SK-N-MC (cell line): Measurements from ENCODE around the gene RBMS3.
"Not testable (repeated sequence)": the region's sequence is repeated elsewhere in the genome, so short reads cannot be mapped to it uniquely, and the experiment has no call there.

ENCODE experiments used
- DNase-seq: peaks from one replicate; pipeline ENCODE4 v3.0.0-alpha.2; 2011; ENCODE audit warnings: low read depth, low spot score
- H3K27ac ChIP-seq: fragments of 200-600 bp; sonication (generic); 2 replicates; pipeline ENCODE4 v1.5.1; 2016; ENCODE audit warnings: mixed run types
- H3K36me3 ChIP-seq: fragments of 200-600 bp; sonication (generic); 2 replicates; pipeline ENCODE4 v1.6.1; 2017; ENCODE audit warnings: antibody characterized with exemption, low read length, mixed read lengths; ENCODE audit not compliant: insufficient read depth
- H3K4me3 ChIP-seq: fragments of 200-600 bp; sonication (generic); 2 replicates; pipeline ENCODE4 v1.5.1; 2016
- H3K9ac ChIP-seq: fragments of 200-600 bp; sonication (generic); 2 replicates; pipeline ENCODE4 v1.8.0; 2017; ENCODE audit warnings: mixed run types, mixed read lengths; ENCODE audit not compliant: insufficient read length
- H3K9me3 ChIP-seq: fragments of 200-600 bp; sonication (generic); 2 replicates; pipeline ENCODE4 v1.6.1; 2017; ENCODE audit warnings: low read depth, mild to moderate bottlenecking, antibody characterized with exemption, low read length, moderate library complexity, mixed read lengths
- EZH2 ChIP-seq: fragments of 200-600 bp; sonication (generic); IDR thresholded peaks from one replicate; pipeline ENCODE4 v1.6.1; 2017; ENCODE audit warnings: antibody characterized with exemption
- FOXP2 ChIP-seq: optimal IDR thresholded peaks from 2 replicates; pipeline ENCODE3; 2011; ENCODE audit warnings: mild to moderate bottlenecking, moderate library complexity; ENCODE audit not compliant: insufficient read depth; ENCODE audit errors: extremely low read length, control extremely low read depth
- POLR2AphosphoS5 ChIP-seq: IDR thresholded peaks from 2 replicates; pipeline ENCODE4 v1.6.1; 2012; ENCODE audit warnings: mild to moderate bottlenecking, low read depth, low read length, borderline replicate concordance

Gene RBMS3

DNA sequence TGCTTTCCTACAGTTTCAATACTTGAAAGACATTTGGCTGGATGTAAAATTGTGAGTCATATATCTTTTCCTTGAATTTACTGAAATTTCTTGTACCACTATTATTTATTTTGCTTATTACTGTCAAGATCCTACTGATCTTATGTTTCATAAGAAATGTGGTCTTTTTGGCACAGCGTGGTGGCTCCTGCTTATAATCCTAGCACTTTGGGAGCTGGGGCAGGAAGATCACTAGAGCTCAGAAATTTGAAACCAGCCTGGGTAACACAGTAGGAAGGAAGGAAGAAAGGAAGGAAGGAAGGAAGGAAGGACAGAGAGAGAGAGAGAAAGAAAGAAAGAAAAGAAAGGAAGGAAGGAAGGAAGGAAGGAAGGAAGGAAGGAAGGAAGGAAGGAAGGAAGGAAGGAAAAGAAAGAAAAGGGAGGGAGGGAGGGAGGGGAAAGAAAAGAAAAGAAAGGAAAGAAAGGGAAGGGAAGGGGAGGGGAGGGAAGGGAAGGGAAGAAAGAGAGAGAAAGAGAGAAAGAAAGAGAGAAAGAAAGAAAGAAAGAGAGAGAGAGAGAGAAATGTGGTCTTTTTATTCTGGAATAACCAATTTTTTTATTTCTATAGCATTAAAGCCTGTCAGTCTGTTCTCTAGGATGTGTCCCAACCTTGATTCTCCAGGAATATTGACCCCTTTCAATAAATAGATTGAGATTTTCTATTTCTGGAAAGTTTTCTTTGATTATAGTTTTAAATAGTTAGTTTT lies 753.5 kb downstream of the RBMS3 start:
- Histone ChIP-seq H3K4me3 (no peak overlapping the region), H3K9ac (peak overlapping the region; percentile 37), H3K9me3 (no peaks in the 10 kb centered on the region), H3K27ac (peak overlapping the region; percentile 95), H3K36me3 (no peaks in the 10 kb centered on the region)
- no peak for TF ChIP-seq POLR2AphosphoS5
- TF ChIP-seq EZH2: no peak
- no peak for TF ChIP-seq FOXP2
- peak; percentile 83 for DNase-seq

- H3K36me3 ChIP-seq: no peaks in the 10 kb centered on the region
- H3K9me3 ChIP-seq: no peaks in the 10 kb centered on the region
- H3K27ac ChIP-seq: peak overlapping the region; percentile 95
- TF ChIP-seq FOXP2 (no peak), POLR2AphosphoS5 (no peak), EZH2 (no peak)
- no peak overlapping the region for H3K4me3 ChIP-seq
- DNase-seq: peak; percentile 50
- no peak overlapping the region for H3K9ac ChIP-seq
Measured at GRCh38 chr3:30035935-30036567, 755.2 kb downstream of the RBMS3 start.

DNA sequence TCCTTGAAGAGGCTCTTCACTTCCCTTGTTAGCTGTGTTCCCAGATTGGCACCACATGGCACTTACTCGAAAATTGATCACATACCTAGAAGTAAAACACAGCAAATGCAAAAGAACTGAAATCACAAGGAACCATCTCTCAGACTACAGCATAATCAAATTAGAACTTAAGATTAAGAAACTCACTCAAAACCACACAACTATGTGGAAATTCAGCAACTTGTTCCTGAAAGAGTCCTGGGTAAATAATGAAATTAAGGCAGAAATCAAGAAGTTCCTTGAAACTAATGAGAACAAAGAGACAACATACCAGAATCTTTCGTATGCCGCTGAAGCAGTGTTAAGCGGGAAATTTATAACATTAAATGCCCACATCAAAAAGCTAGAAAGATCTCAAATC lies 759.3 kb downstream of the RBMS3 start:
- H3K9me3 ChIP-seq: no peaks in the 10 kb centered on the region
- H3K27ac ChIP-seq: no peak overlapping the region
- no peak overlapping the region for H3K4me3 ChIP-seq
- TF ChIP-seq EZH2 (no peak), FOXP2 (no peak)
- DNase-seq: no peak
- H3K36me3 ChIP-seq: no peaks in the 10 kb centered on the region
- H3K9ac ChIP-seq: no peak overlapping the region

- not testable (repeated sequence) for H3K9ac ChIP-seq, H3K9me3 ChIP-seq, H3K27ac ChIP-seq, H3K4me3 ChIP-seq, DNase-seq, H3K36me3 ChIP-seq
Measured at GRCh38 chr3:30041481-30041880, 760.6 kb downstream of the RBMS3 start.

- Histone ChIP-seq H3K36me3 (no peaks in the 10 kb centered on the region), H3K27ac (peak overlapping the region; percentile 57; the same call in 1 of the 2 replicates), H3K4me3 (no peak overlapping the region), H3K9ac (no peak overlapping the region), H3K9me3 (no peaks in the 10 kb centered on the region)
- TF ChIP-seq POLR2AphosphoS5: no peak
- TF ChIP-seq FOXP2: no peak
- TF ChIP-seq EZH2: no peak
- peak; percentile 73 for DNase-seq
Measured at GRCh38 chr3:30042274-30042859, 761.5 kb downstream of the RBMS3 start.

DNA sequence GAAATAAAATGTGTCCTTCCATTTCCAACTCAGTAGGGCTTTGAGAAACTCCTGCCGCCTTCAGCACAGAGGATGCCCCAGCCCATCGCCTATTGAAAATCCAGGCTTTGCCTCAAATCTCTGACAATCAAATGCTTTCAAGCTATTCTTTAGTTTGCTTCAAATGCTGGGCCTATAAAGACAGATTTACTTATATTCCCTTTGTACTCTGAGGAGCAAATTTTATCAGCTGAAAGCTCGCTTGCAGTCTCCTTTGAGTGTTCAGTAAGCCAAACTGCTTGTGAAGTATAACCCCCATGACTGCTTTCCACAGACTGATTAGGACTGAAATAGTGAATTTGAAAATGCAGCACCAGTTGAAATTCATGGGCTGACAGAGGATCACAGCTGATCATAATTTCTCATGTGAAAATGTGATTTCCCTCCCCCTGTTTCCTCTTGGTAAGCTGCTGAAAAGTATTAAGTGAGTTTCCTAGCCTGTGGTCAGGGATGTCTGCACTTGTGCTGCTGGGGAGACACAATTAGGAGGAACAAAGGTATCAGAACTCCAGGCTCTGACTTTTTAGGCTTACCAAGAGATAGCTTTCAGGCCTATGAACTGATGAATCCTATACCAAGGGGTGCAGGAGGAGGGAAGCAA lies 762.2 kb downstream of the RBMS3 start:
- TF ChIP-seq POLR2AphosphoS5: no peak
- DNase-seq: no peak
- H3K9ac ChIP-seq: no peak overlapping the region
- H3K4me3 ChIP-seq: no peak overlapping the region
- H3K36me3 ChIP-seq: no peaks in the 10 kb centered on the region
- peak overlapping the region; percentile 57 for H3K27ac ChIP-seq
- no peaks in the 10 kb centered on the region for H3K9me3 ChIP-seq

- TF ChIP-seq POLR2AphosphoS5 (no peak), EZH2 (no peak), FOXP2 (no peak)
- H3K4me3 ChIP-seq: no peak overlapping the region
Measured at GRCh38 chr3:30044515-30044914, 763.6 kb downstream of the RBMS3 start.

DNA sequence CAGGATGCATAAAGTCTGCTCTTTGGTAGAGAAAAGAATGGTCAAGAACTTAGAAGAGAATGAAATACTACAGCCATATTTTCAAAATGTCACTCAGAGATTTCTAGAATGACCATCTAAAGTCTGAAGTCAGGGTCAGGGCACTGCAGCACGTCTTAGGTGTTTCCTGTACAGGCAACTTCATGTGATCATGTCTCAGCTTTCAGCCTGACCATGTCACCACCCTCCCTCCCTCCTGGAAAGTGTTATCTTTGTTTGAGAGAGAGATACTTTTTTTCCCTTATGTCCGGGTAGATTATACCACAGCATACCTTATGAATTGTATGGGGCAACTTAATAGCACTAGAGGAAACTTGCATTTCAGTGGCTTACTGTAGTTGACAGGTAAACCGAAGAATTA lies 767.6 kb downstream of the RBMS3 start:
- Histone ChIP-seq H3K4me3 (no peak overlapping the region), H3K9ac (no peak overlapping the region), H3K36me3 (no peaks in the 10 kb centered on the region), H3K9me3 (no peaks in the 10 kb centered on the region), H3K27ac (no peak overlapping the region)
- DNase-seq: no peak
- TF ChIP-seq POLR2AphosphoS5: no peak
- no peak for TF ChIP-seq EZH2

More at GRCh38 chr3:30044515-30044914, 763.6 kb downstream of the RBMS3 start:
- Histone ChIP-seq H3K36me3 (no peaks in the 10 kb centered on the region), H3K9me3 (no peaks in the 10 kb centered on the region), H3K9ac (no peak overlapping the region), H3K27ac (no peak overlapping the region)
- no peak for DNase-seq

DNA sequence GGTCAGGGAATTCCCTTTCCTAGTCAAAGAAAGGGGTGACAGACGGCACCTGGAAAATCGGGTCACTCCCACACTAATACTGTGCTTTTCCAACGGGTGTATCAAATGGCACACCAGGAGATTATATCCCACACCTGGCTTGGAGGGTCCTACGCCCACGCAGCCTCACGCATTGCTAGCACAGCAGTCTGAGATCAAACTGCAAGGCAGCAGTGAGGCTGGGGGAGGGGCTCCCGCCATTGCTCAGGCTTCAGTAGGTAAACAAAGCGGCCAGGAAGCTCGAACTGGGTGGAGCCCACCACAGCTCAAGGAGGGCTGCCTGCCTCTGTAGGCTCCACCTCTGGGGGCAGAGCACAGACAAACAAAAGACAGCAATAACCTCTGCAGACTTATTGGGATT lies 769.2 kb downstream of the RBMS3 start:
- DNase-seq, H3K9me3 ChIP-seq, H3K36me3 ChIP-seq, H3K27ac ChIP-seq, H3K9ac ChIP-seq, H3K4me3 ChIP-seq: not testable (repeated sequence)
